HG02852 (cell line): ENCODE results near the gene CGREF1.
A peak's percentile ranks its signal among the peaks of the same experiment; 100 is the strongest.
"Not testable (repeated sequence)": the region's sequence is repeated elsewhere in the genome, so short reads cannot be mapped to it uniquely, and the experiment has no call there.

Experiments
- ATAC-seq: cut with Tn5 transposase; IDR thresholded peaks from one replicate; pipeline ENCODE4 v1.9.1; 2021; ENCODE audit warnings: mild to moderate bottlenecking, moderate library complexity; ENCODE audit not compliant: unreplicated experiment

CGREF1 gene

GRCh38 chr2:27076323-27076722 is 42.6 kb downstream of the CGREF1 start:
- no peak for ATAC-seq

DNA sequence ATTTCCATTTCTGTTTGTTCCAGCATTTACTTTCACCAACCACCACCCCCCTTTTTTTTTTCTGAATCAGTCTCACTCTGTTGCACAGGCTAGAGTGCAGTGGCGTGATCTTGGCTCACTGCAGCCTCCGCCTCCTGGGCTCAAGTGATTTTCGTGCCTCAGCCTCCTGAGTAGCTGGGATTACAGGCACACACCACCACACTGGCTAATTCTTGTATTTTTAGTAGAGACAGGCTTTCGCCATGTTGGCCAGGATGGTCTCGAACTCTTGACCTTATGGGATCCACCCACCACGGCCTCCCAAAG is 43.4 kb downstream of the CGREF1 start:
- not testable (repeated sequence) for ATAC-seq

GRCh38 chr2:27074738-27075565 is 44.0 kb downstream of the CGREF1 start:
- ATAC-seq = no peak

GRCh38 chr2:27073782-27074181 is 45.1 kb downstream of the CGREF1 start:
- no peak for ATAC-seq

DNA sequence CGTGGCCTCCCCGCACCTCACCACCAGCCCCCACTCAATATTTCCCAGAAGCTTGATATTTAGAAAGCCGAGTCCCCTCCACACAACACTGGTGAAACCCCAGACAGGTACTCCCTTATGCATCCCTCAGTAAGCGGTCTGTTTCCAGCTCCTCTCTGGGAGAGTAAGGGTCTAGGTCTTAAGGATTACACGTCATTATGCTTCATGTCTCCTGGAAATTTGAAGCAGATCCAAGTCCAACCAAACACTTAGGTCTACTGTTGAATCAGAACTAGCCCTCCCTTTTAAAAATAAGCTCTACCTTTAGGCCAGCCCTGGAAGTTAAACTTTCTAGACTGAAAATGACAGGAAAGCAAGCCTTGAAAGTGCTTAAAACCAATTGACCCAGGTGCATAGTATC is 46.0 kb downstream of the CGREF1 start:
- no peak for ATAC-seq

DNA sequence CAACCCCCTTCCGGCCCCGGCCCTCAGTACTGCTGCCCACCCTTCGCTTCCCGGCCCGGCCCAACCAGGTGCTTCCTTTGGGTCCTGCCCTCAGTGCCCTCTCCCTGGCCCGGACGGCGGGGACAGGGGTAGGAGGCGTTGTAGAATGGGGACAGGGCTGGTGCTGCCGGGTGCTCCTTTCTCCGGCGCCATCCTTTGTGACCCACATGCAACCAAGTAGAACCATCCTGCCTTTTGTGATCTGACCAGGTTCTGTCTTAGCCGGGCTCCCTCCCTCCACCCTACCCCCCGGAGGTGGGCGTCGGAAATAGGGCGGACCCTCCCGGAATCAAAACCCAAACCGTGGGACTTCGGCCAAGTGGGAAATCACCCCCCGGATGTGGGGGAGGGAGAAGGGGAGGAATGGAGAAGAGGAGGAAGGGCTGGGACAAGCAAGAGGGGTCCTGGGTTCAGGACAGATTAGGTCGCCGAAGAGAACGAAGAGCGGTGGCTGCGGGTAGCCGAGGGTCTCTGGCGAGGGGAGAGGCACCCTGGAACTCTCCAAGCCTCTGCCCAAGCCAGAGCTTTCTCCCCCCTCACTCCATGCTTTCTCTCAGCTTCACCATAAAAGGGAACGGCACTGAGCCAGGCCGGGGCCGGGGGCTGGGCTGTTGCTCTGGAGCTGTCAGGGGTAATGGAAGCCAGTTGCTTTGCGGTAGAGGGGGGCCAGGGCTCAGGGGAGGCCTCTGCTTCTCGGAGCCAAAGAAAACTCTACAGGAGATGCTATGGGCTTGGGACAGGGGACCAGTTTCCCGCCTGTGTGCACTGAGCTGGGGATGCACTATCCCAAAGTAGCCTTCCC is 46.7 kb downstream of the CGREF1 start:
- ATAC-seq = peak; percentile 20

DNA sequence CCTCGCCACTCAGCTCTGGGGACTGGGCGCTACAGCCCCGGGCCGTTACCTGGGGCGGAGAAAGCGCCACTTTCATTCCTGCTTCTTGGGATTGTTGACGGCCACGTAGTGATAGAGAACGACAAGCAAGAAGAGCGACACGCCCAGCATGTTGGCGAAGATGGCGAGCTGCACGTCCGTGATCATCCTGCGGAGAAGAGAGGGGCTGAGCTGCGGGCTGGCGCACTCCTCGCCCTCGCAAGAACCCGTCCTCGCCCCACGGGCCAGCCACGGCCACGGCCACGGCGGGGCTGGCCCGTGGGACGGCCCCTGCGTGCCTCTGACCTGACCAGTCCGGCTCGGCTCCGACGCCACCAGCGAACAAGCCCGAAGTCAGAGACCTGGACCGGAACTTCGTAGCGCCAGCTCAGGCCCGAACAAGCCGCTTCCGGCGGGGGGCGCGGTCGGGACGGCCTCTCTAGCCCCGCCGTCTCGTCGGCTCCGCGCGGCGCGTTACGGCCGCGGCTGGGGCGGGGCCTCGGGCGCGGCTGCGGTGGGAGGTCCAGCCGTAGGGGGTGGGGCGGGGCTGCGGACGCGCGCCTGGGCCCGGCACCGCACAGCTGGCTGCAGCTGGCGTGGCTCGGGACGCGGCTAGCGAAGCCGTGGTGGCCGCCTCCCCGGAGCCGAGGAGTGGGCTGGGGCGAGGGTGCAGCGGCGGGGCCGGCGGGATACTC is 47.5 kb downstream of the CGREF1 start, which contains the start of gene OST4:
Gene OST4, minus strand, starts transcription at position 378 of the 713 bp plus-strand sequence.
- peak; percentile 83 for ATAC-seq

GRCh38 chr2:27070653-27071276 is 48.2 kb downstream of the CGREF1 start:
- ATAC-seq = no peak

DNA sequence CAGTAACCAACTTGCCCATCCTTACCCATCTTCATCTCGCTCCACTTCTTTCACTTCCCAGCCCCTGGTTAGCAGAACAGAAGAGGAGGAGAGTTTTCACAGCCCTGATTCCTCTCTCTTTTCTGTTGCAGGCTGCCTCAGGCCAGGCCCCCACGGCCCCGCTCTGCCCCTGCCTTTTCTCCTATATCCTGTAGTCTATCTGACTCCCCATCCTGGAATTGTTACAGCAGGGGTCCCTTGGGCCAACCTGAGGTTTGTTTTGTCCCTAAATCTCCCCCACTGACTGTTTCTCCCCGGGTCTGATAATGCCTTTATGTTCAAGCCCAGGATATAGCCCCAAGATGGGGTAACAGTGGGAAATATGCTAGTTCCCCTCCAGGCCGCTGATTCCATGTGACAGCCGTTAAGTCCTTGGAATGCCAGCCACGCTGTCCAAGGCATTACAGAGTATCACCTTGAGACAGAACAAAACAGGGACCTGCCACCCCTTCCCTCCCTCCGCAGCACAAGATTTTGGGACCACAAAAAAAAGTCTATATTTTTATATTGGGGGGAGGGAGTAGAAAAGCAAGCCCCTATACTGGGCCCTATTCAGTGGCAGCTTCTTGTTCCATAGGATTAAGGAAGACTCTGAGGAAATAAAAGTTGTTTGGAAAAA is 48.8 kb downstream of the CGREF1 start:
- no peak for ATAC-seq

DNA sequence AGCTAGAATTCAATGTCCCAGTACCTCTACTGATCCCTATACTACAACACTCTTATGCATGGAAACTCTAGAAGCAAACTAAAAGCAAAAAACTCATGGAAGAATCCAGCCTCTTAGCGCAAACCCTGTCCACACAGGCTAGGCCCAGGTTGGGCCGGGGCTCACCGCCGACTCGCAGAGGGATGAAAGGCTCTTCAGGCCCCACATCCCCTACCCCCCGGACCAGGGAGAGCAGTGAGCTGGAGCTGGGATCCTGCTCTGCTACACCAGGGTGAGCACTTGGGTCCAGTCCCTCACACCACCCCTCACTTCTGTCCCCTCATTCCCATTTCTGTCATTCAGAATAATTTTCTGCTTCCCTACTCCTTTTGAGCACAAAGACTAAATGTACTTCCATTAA is 49.5 kb downstream of the CGREF1 start:
- no peak for ATAC-seq

- ATAC-seq = no peak
These were observed 51.5 kb downstream of the CGREF1 start for GRCh38 chr2:27067385-27067784.

DNA sequence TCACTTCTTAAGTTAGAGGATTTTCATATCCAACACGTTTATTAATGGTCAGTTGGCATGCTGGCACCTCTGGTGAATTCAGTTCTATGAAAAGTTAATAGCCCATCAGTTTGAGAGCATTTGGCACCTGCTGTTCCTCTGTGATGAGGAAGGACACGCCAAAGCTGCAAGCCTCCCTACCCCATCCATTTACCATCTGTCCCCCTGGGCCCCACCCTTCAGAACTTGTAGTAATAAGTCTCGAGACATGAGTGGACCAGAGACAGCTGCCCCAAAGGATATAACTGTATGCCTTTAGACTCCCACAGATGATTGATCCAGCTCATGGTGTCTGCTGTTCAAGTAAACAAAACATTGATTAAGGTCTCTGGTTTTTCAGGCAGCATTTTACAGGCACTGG is 53.8 kb downstream of the CGREF1 start:
- ATAC-seq = no peak

DNA sequence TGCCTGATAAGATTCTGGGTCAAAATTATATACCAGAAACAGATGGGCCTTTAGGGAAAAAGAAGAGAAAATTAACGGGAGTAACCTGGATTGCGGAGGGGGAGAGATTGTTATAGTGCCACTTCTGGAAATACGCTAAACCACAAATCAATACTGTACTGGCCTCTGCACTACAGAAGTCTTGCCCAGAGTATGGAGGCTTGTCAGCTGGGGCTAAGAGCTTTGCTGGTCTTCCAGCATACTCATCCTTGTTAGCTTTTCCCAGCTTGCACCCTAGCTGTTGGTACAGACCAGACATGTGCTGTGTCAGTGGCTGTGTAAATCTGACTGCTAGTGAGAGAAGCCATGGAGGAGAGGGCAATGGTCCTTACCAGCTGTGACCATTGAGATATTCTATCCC is 58.6 kb downstream of the CGREF1 start:
- no peak for ATAC-seq

DNA sequence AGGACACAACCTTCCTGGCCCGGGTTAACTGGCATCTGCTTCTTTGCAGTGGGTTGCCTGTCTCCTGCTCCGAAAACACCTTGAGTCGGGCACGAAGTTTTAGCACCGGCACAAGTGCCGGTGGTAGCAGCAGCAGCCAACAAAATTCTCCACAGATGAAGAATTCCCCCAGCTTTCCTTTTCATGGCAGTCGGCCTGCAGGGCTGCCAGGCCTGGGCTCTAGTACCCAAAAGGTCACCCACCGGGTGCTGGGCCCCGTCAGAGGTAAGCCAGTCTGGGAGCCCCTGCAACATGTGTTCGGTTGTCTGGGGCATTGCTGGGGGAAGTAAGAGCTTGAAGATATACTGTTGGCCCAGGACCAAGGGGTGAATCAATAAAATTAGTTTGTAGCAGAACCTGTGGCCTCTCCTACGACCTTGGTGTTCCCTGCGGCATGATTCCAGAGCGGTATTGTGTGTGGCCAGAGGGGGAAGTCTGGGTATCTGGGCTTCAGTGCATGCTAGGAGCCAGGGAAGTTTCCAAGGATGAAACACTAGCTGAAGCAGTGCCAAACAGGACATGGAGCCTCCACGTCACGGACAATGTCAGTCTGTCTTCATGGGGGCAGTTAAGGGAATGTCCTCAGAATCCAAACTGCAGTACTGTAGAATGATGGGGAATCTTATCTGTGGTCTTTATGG is 59.6 kb downstream of the CGREF1 start:
- no peak for ATAC-seq

GRCh38 chr2:27058210-27058609 is 60.7 kb downstream of the CGREF1 start:
- no peak for ATAC-seq

DNA sequence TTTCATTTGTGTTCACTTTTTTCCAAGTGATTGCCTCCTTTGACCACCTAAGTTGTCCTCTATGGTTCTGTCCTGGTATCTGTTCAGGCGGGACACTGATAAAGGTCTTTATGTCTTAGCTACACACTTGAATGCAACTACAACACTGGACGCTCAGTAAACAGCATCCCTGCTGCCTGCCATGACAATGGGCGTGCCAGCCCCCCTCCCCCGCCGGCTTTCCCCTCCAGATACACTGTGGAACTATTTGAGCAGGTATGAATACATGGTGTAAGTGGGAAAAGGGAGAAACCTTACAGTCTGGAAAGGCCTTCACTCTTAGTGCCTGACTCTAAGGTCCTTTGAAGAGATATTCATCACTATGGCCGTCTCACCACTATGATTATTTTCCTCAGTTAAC is 61.7 kb downstream of the CGREF1 start:
- ATAC-seq = no peak

GRCh38 chr2:27054721-27055120 is 64.2 kb downstream of the CGREF1 start:
- ATAC-seq = no peak

- no peak for ATAC-seq
These were observed 65.2 kb downstream of the CGREF1 start for GRCh38 chr2:27053776-27054175.

DNA sequence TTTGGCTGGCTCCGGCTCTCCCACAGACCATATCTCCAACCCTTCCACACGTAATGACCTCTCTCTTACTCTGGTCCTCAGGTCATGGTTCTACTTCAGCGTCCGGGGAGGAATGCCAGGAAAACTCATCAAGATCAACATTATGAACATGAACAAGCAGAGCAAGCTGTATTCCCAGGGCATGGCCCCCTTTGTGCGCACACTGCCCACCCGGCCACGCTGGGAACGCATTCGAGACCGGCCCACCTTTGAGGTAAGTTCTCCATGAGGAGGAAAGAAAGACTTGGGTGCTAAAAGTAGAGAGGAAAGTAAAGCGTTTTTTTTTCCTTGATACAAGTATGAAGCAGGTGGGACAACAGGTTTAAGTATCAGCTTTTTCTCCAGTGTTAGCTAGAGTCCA is 65.6 kb downstream of the CGREF1 start:
- no peak for ATAC-seq
